SK-N-SH (cell line): ENCODE data around the gene PHIP. TPM values are rescaled to one million over a fixed set of nuclear protein-coding genes. Genes with fewer than 3 reads are reported as not detected.

Experiments used
- CTCF ChIA-PET: fragments of 300-600, 350-600 bp; formaldehyde crosslinking; extraction: SDS; loops from one replicate; lab custom pipeline; 2021; lab: Yijun Ruan, JAX
- POLR2A ChIA-PET: fragments of 350-600 bp; sonication (Branson Sonifier 250); formaldehyde crosslinking; extraction: SDS; loops from one replicate; lab custom pipeline; 2020; ENCODE audit warnings: antibody characterized with exemption, inconsistent platforms; lab: Yijun Ruan, JAX
- DNase-seq: peaks from one replicate; pipeline ENCODE4 v3.0.0; 2012
- H2AFZ ChIP-seq: fragments of 200-600 bp; sonication (generic); 2 replicates; pipeline ENCODE4 v1.8.1; 2016; ENCODE audit warnings: antibody characterized with exemption, mild to moderate bottlenecking, low read depth
- H3F3A ChIP-seq: fragments of 200-600 bp; sonication (generic); replicated peaks from 2 replicates; pipeline ENCODE3; 2016; ENCODE audit warnings: antibody characterized with exemption, mild to moderate bottlenecking; ENCODE audit not compliant: insufficient read depth
- H3K27ac ChIP-seq, 2 experiments: fragments of 200-500 bp in 1 of 2; fragments of 200-600 bp in 1 of 2; sonication (Bioruptor generic) in 1 of 2; sonication (generic), shearing (Covaris generic) in 1 of 2; 2 replicates each; pipeline versions ENCODE4 v1.5.1 to v1.6.1; 2014 to 2016; ENCODE audit warnings: low read depth in 2 of 2, inconsistent platforms in 1 of 2, low read length in 1 of 2, mild to moderate bottlenecking in 1 of 2, mixed read lengths in 1 of 2
- H3K27me3 ChIP-seq: fragments of 200-600 bp; sonication (generic), shearing (Covaris generic); 2 replicates; pipeline ENCODE4 v1.6.1; 2016; ENCODE audit warnings: mixed run types; ENCODE audit not compliant: insufficient read depth
- H3K36me3 ChIP-seq, 2 experiments: fragments of 200-500 bp in 1 of 2; fragments of 200-600 bp in 1 of 2; sonication (Bioruptor generic) in 1 of 2; sonication (generic) in 1 of 2; replicated peaks in 1 of 2; 2 replicates each; pipeline versions ENCODE3 to v1.5.1; 2014 to 2016; ENCODE audit warnings: low read length in 1 of 2, mild to moderate bottlenecking in 1 of 2; ENCODE audit not compliant: insufficient read depth in 2 of 2, control insufficient read depth in 1 of 2
- H3K4me1 ChIP-seq, 2 experiments: fragments of 200-500 bp in 1 of 2; fragments of 200-600 bp in 1 of 2; sonication (Bioruptor generic) in 1 of 2; sonication (generic), shearing (Covaris generic) in 1 of 2; 2 replicates each; pipeline versions ENCODE4 v1.5.1 to v1.6.1; 2014 to 2016; ENCODE audit warnings: low read depth in 1 of 2, low read length in 1 of 2, mixed run types in 1 of 2; ENCODE audit not compliant: insufficient read depth in 2 of 2, control insufficient read depth in 1 of 2
- H3K4me2 ChIP-seq: fragments of 200-600 bp; sonication (generic), shearing (Covaris generic); 2 replicates; pipeline ENCODE4 v1.6.1; 2017; ENCODE audit warnings: mixed run types
- H3K4me3 ChIP-seq, 2 experiments: fragments of 200-500 bp in 1 of 2; fragments of 200-600 bp in 1 of 2; sonication (Bioruptor generic) in 1 of 2; sonication (generic), shearing (Covaris generic) in 1 of 2; 2 replicates each; pipeline versions ENCODE4 v1.5.1 to v1.8.1; 2014 to 2016; ENCODE audit warnings: low read depth in 2 of 2, inconsistent platforms in 1 of 2, low read length in 1 of 2, mild to moderate bottlenecking in 1 of 2, mixed read lengths in 1 of 2, moderate library complexity in 1 of 2
- H3K79me2 ChIP-seq: fragments of 200-600 bp; sonication (generic); 2 replicates; pipeline ENCODE4 v1.8.1; 2017; ENCODE audit warnings: mild to moderate bottlenecking; ENCODE audit not compliant: insufficient read depth
- H3K9ac ChIP-seq: fragments of 200-600 bp; sonication (generic); 2 replicates; pipeline ENCODE4 v1.6.1; 2017; ENCODE audit warnings: mixed run types
- H3K9me2 ChIP-seq: fragments of 200-600 bp; sonication (generic); 2 replicates; pipeline ENCODE4 v1.6.1; 2017; ENCODE audit warnings: mixed run types
- H3K9me3 ChIP-seq: fragments of 200-600 bp; sonication (generic); 2 replicates; pipeline ENCODE4 v1.6.1; 2017; ENCODE audit warnings: mixed run types, mild to moderate bottlenecking, moderate library complexity
- H4K20me1 ChIP-seq: fragments of 200-600 bp; sonication (generic); 2 replicates; pipeline ENCODE4 v1.6.1; 2017; ENCODE audit warnings: mild to moderate bottlenecking, mixed run types; ENCODE audit not compliant: insufficient read depth
- EZH2phosphoT487 ChIP-seq: fragments of 200-600 bp; sonication (generic); IDR thresholded peaks from 2 replicates; pipeline ENCODE4 v1.6.1; 2017; ENCODE audit warnings: low read depth, mixed run types, mild to moderate bottlenecking, antibody characterized with exemption, moderate library complexity, borderline replicate concordance
- FOSL2 ChIP-seq: IDR thresholded peaks from 2 replicates; pipeline ENCODE4 v1.4.0; 2012; ENCODE audit warnings: low read depth, mild to moderate bottlenecking, moderate library complexity, borderline replicate concordance
- GABPA ChIP-seq: IDR thresholded peaks from 2 replicates; pipeline ENCODE4 v1.4.0; 2012; ENCODE audit warnings: low read depth, mild to moderate bottlenecking
- GATA2 ChIP-seq: sonication (generic); formaldehyde crosslinking; IDR thresholded peaks from 2 replicates; pipeline ENCODE4 v1.5.0; 2020; ENCODE audit warnings: mild to moderate bottlenecking, missing genetic modification reagents
- JUND ChIP-seq: IDR thresholded peaks from 2 replicates; pipeline ENCODE4 v1.4.0; 2012
- MAX ChIP-seq: IDR thresholded peaks from 2 replicates; pipeline ENCODE4 v1.4.0; 2012; ENCODE audit warnings: low read depth
- MEF2A ChIP-seq: IDR thresholded peaks from 2 replicates; pipeline ENCODE4 v1.4.0; 2012; ENCODE audit warnings: low read depth, borderline replicate concordance
- NRF1 ChIP-seq: IDR thresholded peaks from 2 replicates; pipeline ENCODE4 v1.6.1; 2012; ENCODE audit warnings: low read depth, mild to moderate bottlenecking, low read length
- PBX3 ChIP-seq: IDR thresholded peaks from 2 replicates; pipeline ENCODE4; 2012
- RCOR1 ChIP-seq: fragments of 150-350 bp; IDR thresholded peaks from 2 replicates; pipeline ENCODE4 v1.6.1; 2017; ENCODE audit warnings: antibody characterized with exemption, low read length
- RXRA ChIP-seq: IDR thresholded peaks from 2 replicates; pipeline ENCODE4 v1.4.0; 2012; ENCODE audit warnings: low read depth, mild to moderate bottlenecking, borderline replicate concordance
- SMC3 ChIP-seq: IDR thresholded peaks from 2 replicates; pipeline ENCODE4 v1.6.1; 2012; ENCODE audit warnings: low read depth, low read length, improper control_type of control experiment
- TAF1 ChIP-seq: IDR thresholded peaks from 2 replicates; pipeline ENCODE4 v1.6.1; 2012; ENCODE audit warnings: low read depth, mild to moderate bottlenecking, low read length, moderate library complexity, borderline replicate concordance
- TEAD4 ChIP-seq: IDR thresholded peaks from 2 replicates; pipeline ENCODE4 v1.4.0; 2012; ENCODE audit warnings: mild to moderate bottlenecking, borderline replicate concordance; ENCODE audit not compliant: insufficient read depth
- YY1 ChIP-seq: IDR thresholded peaks from 2 replicates; pipeline ENCODE4 v1.4.0; 2012; ENCODE audit warnings: low read depth, mild to moderate bottlenecking
- WGBS: methylation state at CpG from one replicate; pipeline ENCODE4 v1.1.6; 2017; ENCODE audit warnings: low lambda C conversion rate; 5-methylcytosine and 5-hydroxymethylcytosine counted together
- polyA plus RNA-seq, 3 experiments: library from polyadenylated mRNA; depleted of rRNA; stranded (reverse); fragments of >200 nt; gene quantifications; 2 replicates each; pipeline ENCODE4 v1.2.3, GENCODE V29; 2012
- TF ChIP-seq, protein P1 (sequence below): IDR thresholded peaks from 2 replicates; pipeline ENCODE4 v1.4.0; 2012; ENCODE audit warnings: low read depth, borderline replicate concordance

The PHIP gene
- polyA plus RNA-seq, 1 of the 3 experiments (the other 2 are of a cell fraction): 1.7 TPM

- ChIA-PET CTCF (interaction anchor here (1.1 kb wide), 1 partner anchor 30 kb away, joined by 3 read pairs; no protein-coding TSS in a partner anchor), POLR2A (no interaction called here)
- H3K27me3 ChIP-seq: no peaks in the 10 kb centered on the region
- H3K79me2 ChIP-seq: no peaks in the 10 kb centered on the region
- no peak overlapping the region for H3K27ac ChIP-seq
- peaks cover 11 to 20% of the 10 kb centered on the region in 2 experiments for H3K36me3 ChIP-seq
- H3F3A ChIP-seq: peaks cover 3% of the 10 kb centered on the region
- H3K9me3 ChIP-seq: no peaks in the 10 kb centered on the region
- H2AFZ ChIP-seq: no peak overlapping the region
- H3K4me2 ChIP-seq: no peak overlapping the region
- 92% methylated on average over 1 of the region's 1 CpG for WGBS
- TF ChIP-seq PBX3: no peak
- TF ChIP-seq RCOR1: no peak
- TF ChIP-seq YY1: no peak
- no peak for TF ChIP-seq RXRA
- TF ChIP-seq TAF1: no peak
- no peak for TF ChIP-seq TEAD4
- TF ChIP-seq NRF1: no peak
- TF ChIP-seq MAX: no peak
- TF ChIP-seq SMC3: no peak
- peaks cover 0 to 2% of the 10 kb centered on the region in 2 experiments; a peak in 1 of 4 replicates for H3K4me1 ChIP-seq
- no peaks in the 10 kb centered on the region for H4K20me1 ChIP-seq
- H3K9me2 ChIP-seq: no peaks in the 10 kb centered on the region
- H3K9ac ChIP-seq: no peak overlapping the region
- DNase-seq: no peak
- no peak overlapping the region for H3K4me3 ChIP-seq
These were observed 47.5 kb downstream of the PHIP start for GRCh38 chr6:79030511-79030910.

GRCh38 chr6:79030023-79030422 lies 48.0 kb downstream of the PHIP start:
- Histone ChIP-seq H4K20me1 (no peaks in the 10 kb centered on the region), H3K4me3 (no peak overlapping the region), H3F3A (peaks cover 3% of the 10 kb centered on the region), H2AFZ (no peak overlapping the region), H3K4me2 (no peak overlapping the region), H3K9me3 (no peaks in the 10 kb centered on the region), H3K9me2 (no peaks in the 10 kb centered on the region), H3K4me1 (peaks cover 0 to 2% of the 10 kb centered on the region in 2 experiments; a peak in 1 of 4 replicates), H3K36me3 (peaks cover 11 to 22% of the 10 kb centered on the region in 2 experiments), H3K79me2 (no peaks in the 10 kb centered on the region), H3K27ac (no peak overlapping the region), H3K9ac (no peak overlapping the region), H3K27me3 (no peaks in the 10 kb centered on the region)
- POLR2A ChIA-PET: no interaction called here
- DNase-seq: no peak
- CTCF ChIA-PET: no interaction called here
- TF ChIP-seq, protein P1, sequence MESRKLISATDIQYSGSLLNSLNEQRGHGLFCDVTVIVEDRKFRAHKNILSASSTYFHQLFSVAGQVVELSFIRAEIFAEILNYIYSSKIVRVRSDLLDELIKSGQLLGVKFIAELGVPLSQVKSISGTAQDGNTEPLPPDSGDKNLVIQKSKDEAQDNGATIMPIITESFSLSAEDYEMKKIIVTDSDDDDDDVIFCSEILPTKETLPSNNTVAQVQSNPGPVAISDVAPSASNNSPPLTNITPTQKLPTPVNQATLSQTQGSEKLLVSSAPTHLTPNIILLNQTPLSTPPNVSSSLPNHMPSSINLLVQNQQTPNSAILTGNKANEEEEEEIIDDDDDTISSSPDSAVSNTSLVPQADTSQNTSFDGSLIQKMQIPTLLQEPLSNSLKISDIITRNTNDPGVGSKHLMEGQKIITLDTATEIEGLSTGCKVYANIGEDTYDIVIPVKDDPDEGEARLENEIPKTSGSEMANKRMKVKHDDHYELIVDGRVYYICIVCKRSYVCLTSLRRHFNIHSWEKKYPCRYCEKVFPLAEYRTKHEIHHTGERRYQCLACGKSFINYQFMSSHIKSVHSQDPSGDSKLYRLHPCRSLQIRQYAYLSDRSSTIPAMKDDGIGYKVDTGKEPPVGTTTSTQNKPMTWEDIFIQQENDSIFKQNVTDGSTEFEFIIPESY: no peak
- no peak for TF ChIP-seq GABPA
- TF ChIP-seq FOSL2: no peak
- TF ChIP-seq EZH2phosphoT487: no peak
- no peak for TF ChIP-seq RXRA
- no peak for TF ChIP-seq GATA2
- no peak for TF ChIP-seq MEF2A
- no peak for TF ChIP-seq JUND
- WGBS: 95% methylated on average over 2 of the region's 2 CpGs
